Karpas-422 (cell line): ENCODE results near the gene NECTIN4. TPM values are rescaled to one million over a fixed set of nuclear protein-coding genes. Genes with fewer than 3 reads are reported as not detected.

Source experiments
- DNase-seq: peaks from one replicate; pipeline ENCODE4 v3.0.0-alpha.2; 2015
- H2AFZ ChIP-seq: fragments of 200-600 bp; sonication (generic); 2 replicates; pipeline ENCODE4 v1.6.1; 2014; ENCODE audit warnings: antibody characterized with exemption, low read length, mixed read lengths
- H3K27ac ChIP-seq: fragments of 200-600 bp; sonication (generic); 2 replicates; pipeline ENCODE4 v1.5.1; 2014; ENCODE audit warnings: mild to moderate bottlenecking, low read length, moderate library complexity
- H3K27me3 ChIP-seq: fragments of 200-600 bp; sonication (generic); 2 replicates; pipeline ENCODE4 v1.6.1; 2014; ENCODE audit warnings: low read length, mixed read lengths
- H3K36me3 ChIP-seq: fragments of 200-600 bp; sonication (generic); 2 replicates; pipeline ENCODE4 v1.6.1; 2014; ENCODE audit warnings: low read length, mixed read lengths; ENCODE audit not compliant: insufficient read depth
- H3K4me1 ChIP-seq: fragments of 200-600 bp; sonication (generic); 2 replicates; pipeline ENCODE4 v1.6.1; 2014; ENCODE audit warnings: mild to moderate bottlenecking, low read length, mixed read lengths
- H3K4me2 ChIP-seq: fragments of 200-600 bp; sonication (generic); 2 replicates; pipeline ENCODE4 v1.6.1; 2014; ENCODE audit warnings: low read length, low read depth, mild to moderate bottlenecking; ENCODE audit not compliant: poor library complexity, severe bottlenecking
- H3K4me3 ChIP-seq: fragments of 200-600 bp; sonication (generic); 2 replicates; pipeline ENCODE4 v1.5.1; 2014; ENCODE audit warnings: mild to moderate bottlenecking, antibody characterized with exemption, low read length, mixed read lengths
- H3K79me2 ChIP-seq: fragments of 200-600 bp; sonication (generic); 2 replicates; pipeline ENCODE4 v1.6.1; 2014; ENCODE audit warnings: mild to moderate bottlenecking, low read length, mixed read lengths
- H3K9ac ChIP-seq: fragments of 200-600 bp; sonication (generic); 2 replicates; pipeline ENCODE4 v1.6.0; 2014; ENCODE audit warnings: low read length
- H3K9me2 ChIP-seq: fragments of 200-600 bp; sonication (generic), shearing (Covaris generic); replicated peaks from 2 replicates; pipeline ENCODE4 v1.6.0; 2014; ENCODE audit warnings: mild to moderate bottlenecking, low read length, moderate library complexity; ENCODE audit not compliant: insufficient read depth
- H3K9me3 ChIP-seq: fragments of 300-700, 200-600 bp; sonication (generic); 2 replicates; pipeline ENCODE4 v1.6.1; 2014; ENCODE audit warnings: low read length, mixed read lengths
- H4K20me1 ChIP-seq: fragments of 200-600 bp; sonication (generic); 2 replicates; pipeline ENCODE4 v1.6.1; 2014; ENCODE audit warnings: mild to moderate bottlenecking, antibody characterized with exemption, low read length, low read depth; ENCODE audit not compliant: insufficient read depth
- total RNA-seq: library from RNA; depleted of rRNA; stranded (reverse); fragments of >200 nt; shearing (Covaris generic); gene quantifications from 2 replicates; pipeline ENCODE4 v1.2.3, GENCODE V29; 2014; ENCODE audit warnings: low replicate concordance

The NECTIN4 gene
- total RNA-seq, 1 experiment from 2014 or later: not detected

DNA sequence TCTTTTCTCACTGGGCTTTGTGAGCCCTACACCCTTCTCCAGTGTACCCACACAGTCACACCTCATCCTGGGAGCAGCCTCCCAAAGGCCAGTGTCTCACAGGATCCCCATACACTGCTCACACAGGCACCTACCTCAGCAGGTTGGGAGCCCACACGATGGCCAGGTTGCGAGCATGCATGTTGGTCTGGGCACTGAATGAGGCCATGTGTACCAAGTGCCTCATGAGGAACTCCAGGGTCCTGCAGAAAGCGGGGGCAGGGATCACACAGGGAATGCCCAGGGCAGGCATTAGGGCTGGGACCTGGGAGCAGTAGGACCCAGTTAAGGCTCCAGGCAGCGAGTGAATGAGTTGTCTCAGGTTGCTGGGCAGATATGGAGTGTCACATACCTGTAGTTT lies 35.1 kb downstream of the NECTIN4 start:
- Histone ChIP-seq H3K9ac (no peak overlapping the region), H3K79me2 (0 out of 2 replicates have a peak, but pooled peaks cover 8% of the 10 kb centered on the region), H3K9me2 (no peaks in the 10 kb centered on the region), H3K4me2 (no peak overlapping the region), H4K20me1 (no peaks in the 10 kb centered on the region), H3K27ac (no peak overlapping the region), H3K4me3 (no peak overlapping the region), H3K4me1 (no peaks in the 10 kb centered on the region), H3K9me3 (no peaks in the 10 kb centered on the region), H2AFZ (no peak overlapping the region), H3K36me3 (peaks cover 39% of the 10 kb centered on the region; the same call in 1 of the 2 replicates), H3K27me3 (no peaks in the 10 kb centered on the region)
- no peak for DNase-seq

- Histone ChIP-seq H4K20me1 (no peaks in the 10 kb centered on the region), H3K4me2 (no peak overlapping the region), H3K36me3 (peaks cover 39% of the 10 kb centered on the region; the same call in 1 of the 2 replicates), H3K27ac (no peak overlapping the region), H3K4me1 (peaks cover 6% of the 10 kb centered on the region), H3K9ac (no peak overlapping the region), H3K4me3 (no peak overlapping the region), H3K9me2 (no peaks in the 10 kb centered on the region), H3K27me3 (no peaks in the 10 kb centered on the region), H2AFZ (no peak overlapping the region), H3K9me3 (no peaks in the 10 kb centered on the region), H3K79me2 (0 out of 2 replicates have a peak, but pooled peaks cover 8% of the 10 kb centered on the region)
- no peak for DNase-seq
Measured at GRCh38 chr1:161052899-161053298, 36.5 kb downstream of the NECTIN4 start.

- Histone ChIP-seq H3K9ac (no peak overlapping the region), H3K4me2 (no peak overlapping the region), H3K4me1 (peaks cover 23% of the 10 kb centered on the region), H3K9me2 (no peaks in the 10 kb centered on the region), H3K9me3 (no peaks in the 10 kb centered on the region), H2AFZ (no peak overlapping the region), H3K4me3 (no peak overlapping the region), H3K27ac (no peak overlapping the region), H3K27me3 (no peaks in the 10 kb centered on the region), H3K36me3 (peaks cover 30% of the 10 kb centered on the region; the same call in 1 of the 2 replicates), H3K79me2 (0 out of 2 replicates have a peak, but pooled peaks cover 1% of the 10 kb centered on the region), H4K20me1 (no peaks in the 10 kb centered on the region)
- DNase-seq: no peak
Measured at GRCh38 chr1:161051219-161051618, 38.1 kb downstream of the NECTIN4 start.

GRCh38 chr1:161048949-161049722 lies 40.2 kb downstream of the NECTIN4 start:
- Histone ChIP-seq H4K20me1 (no peaks in the 10 kb centered on the region), H3K27ac (peak overlapping the region; percentile 96), H3K9ac (no peak overlapping the region)

GRCh38 chr1:161047436-161048420 lies 41.6 kb downstream of the NECTIN4 start:
- no peak overlapping the region for H3K4me3 ChIP-seq
- peaks cover 20% of the 10 kb centered on the region for H3K79me2 ChIP-seq
- no peaks in the 10 kb centered on the region for H3K27me3 ChIP-seq
- peak overlapping the region; percentile 96 for H3K27ac ChIP-seq
- H3K9me3 ChIP-seq: no peaks in the 10 kb centered on the region
- H3K9ac ChIP-seq: peak overlapping the region; percentile 97
- H3K36me3 ChIP-seq: peaks cover 19% of the 10 kb centered on the region; the same call in 1 of the 2 replicates
- H3K4me1 ChIP-seq: peaks cover 37% of the 10 kb centered on the region
- H2AFZ ChIP-seq: no peak overlapping the region
- H4K20me1 ChIP-seq: no peaks in the 10 kb centered on the region
- H3K4me2 ChIP-seq: peak overlapping the region; percentile 76
- peak; percentile 59 for DNase-seq
- H3K9me2 ChIP-seq: no peaks in the 10 kb centered on the region

More at GRCh38 chr1:161048949-161049722, 40.2 kb downstream of the NECTIN4 start:
- Histone ChIP-seq H3K36me3 (peaks cover 15% of the 10 kb centered on the region; the same call in 1 of the 2 replicates), H3K4me2 (no peak overlapping the region), H3K9me2 (no peaks in the 10 kb centered on the region), H3K4me3 (no peak overlapping the region), H3K27me3 (no peaks in the 10 kb centered on the region), H3K4me1 (peaks cover 27% of the 10 kb centered on the region), H3K79me2 (peaks cover 7% of the 10 kb centered on the region), H2AFZ (no peak overlapping the region), H3K9me3 (no peaks in the 10 kb centered on the region)
- DNase-seq: peak; percentile 41

DNA sequence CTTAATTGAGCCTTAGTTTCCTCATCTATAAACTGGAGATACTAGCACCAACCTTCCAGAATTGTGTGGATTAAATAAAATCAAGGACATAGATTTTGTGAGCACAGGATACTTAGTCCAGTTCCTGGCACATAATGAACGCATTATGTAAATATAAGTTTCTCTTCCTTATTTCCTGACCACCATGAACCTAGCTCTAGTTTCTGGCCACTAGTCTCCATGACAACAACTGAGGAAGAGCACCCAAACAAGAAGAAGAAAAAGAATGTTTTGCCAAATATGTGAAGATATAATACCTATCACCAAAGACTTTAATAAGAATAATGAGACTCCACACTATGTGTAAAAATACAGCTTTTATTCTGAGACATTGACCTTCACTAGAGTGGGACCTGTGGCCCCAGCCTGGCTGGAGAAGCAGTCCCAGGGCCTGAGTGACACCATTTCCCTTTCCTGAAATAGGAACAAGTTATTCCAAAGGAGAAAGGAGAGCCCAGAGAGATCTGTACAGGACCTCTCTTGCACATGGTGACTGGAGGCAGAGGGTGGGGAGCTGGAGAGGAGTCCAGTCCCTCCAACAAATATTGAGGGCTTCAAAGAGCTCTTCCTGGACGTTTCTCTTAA lies 42.6 kb downstream of the NECTIN4 start:
- peaks cover 21% of the 10 kb centered on the region for H3K79me2 ChIP-seq
- H2AFZ ChIP-seq: no peak overlapping the region
- H3K27me3 ChIP-seq: no peaks in the 10 kb centered on the region
- peaks cover 28% of the 10 kb centered on the region; the same call in 1 of the 2 replicates for H3K36me3 ChIP-seq
- no peaks in the 10 kb centered on the region for H3K9me3 ChIP-seq
- H3K4me3 ChIP-seq: peak overlapping the region; percentile 85
- H3K27ac ChIP-seq: peak overlapping the region; percentile 96
- H4K20me1 ChIP-seq: no peaks in the 10 kb centered on the region
- H3K9ac ChIP-seq: peak overlapping the region; percentile 97
- peaks cover 44% of the 10 kb centered on the region for H3K4me1 ChIP-seq
- DNase-seq: peak; percentile 89
- H3K9me2 ChIP-seq: no peaks in the 10 kb centered on the region
- peak overlapping the region; percentile 76 for H3K4me2 ChIP-seq

GRCh38 chr1:161045736-161046604 lies 43.4 kb downstream of the NECTIN4 start, which contains the start of gene USF1:
USF1 (minus strand) TSS chr1:161045977; CDS start chr1:161043275, 2,702 bp downstream.
- H3K4me1 ChIP-seq: peaks cover 46% of the 10 kb centered on the region

More at GRCh38 chr1:161045736-161046604, 43.4 kb downstream of the NECTIN4 start, which contains the start of gene USF1:
- Histone ChIP-seq H3K27ac (peak within 1 kb of the TSS; percentile 96), H3K9ac (peak within 1 kb of the TSS; percentile 97), H4K20me1 (no peaks in the 10 kb centered on the region), H3K4me2 (peak within 1 kb of the TSS; percentile 76), H3K36me3 (peaks cover 25% of the 10 kb centered on the region; the same call in 1 of the 2 replicates), H3K27me3 (no peaks in the 10 kb centered on the region), H3K4me3 (peak within 1 kb of the TSS; percentile 85), H3K9me2 (no peaks in the 10 kb centered on the region), H3K79me2 (peaks cover 21% of the 10 kb centered on the region), H3K9me3 (no peaks in the 10 kb centered on the region), H2AFZ (peak within 1 kb of the TSS; percentile 86)
- DNase-seq: peak; percentile 98
